CD4-positive, alpha-beta T cell treated with Interleukin-15 for 4 hours (primary cell): ENCODE data around the gene MRPL58.
"Not testable (repeated sequence)": the region's sequence is repeated elsewhere in the genome, so short reads cannot be mapped to it uniquely, and the experiment has no call there.

Source experiments
- DNase-seq: peaks from one replicate; pipeline ENCODE4 v3.0.0-alpha.2; 2020; ENCODE audit warnings: low spot score

MRPL58 gene

GRCh38 chr17:75012346-75013091 lies at the start of gene MRPL58:
Gene MRPL58 (plus strand): TSS chr17:75012670. CDS start chr17:75012687, 17 bp downstream.
- peak; percentile 83 for DNase-seq

- no peak for DNase-seq
Observed at GRCh38 chr17:74963656-74964055, 48.8 kb upstream of the MRPL58 start.

- DNase-seq = no peak
Observed at GRCh38 chr17:74964246-74964761, 48.2 kb upstream of the MRPL58 start.

- no peak for DNase-seq
Observed at GRCh38 chr17:74964988-74965622, 47.4 kb upstream of the MRPL58 start.

GRCh38 chr17:74968361-74968780 lies 44.1 kb upstream of the MRPL58 start:
- no peak for DNase-seq

GRCh38 chr17:74969501-74969900 lies 43.0 kb upstream of the MRPL58 start:
- not testable (repeated sequence) for DNase-seq

GRCh38 chr17:74970395-74970794 lies 42.1 kb upstream of the MRPL58 start:
- no peak for DNase-seq

GRCh38 chr17:74971069-74971841 lies 41.2 kb upstream of the MRPL58 start:
- no peak for DNase-seq

- DNase-seq = no peak
Observed at GRCh38 chr17:74971842-74972106, 40.7 kb upstream of the MRPL58 start.

- peak; percentile 73 for DNase-seq
Observed at GRCh38 chr17:74972107-74972972, 40.1 kb upstream of the MRPL58 start, which contains the start of gene HID1. Gene HID1 (minus strand): TSS chr17:74972759. CDS start chr17:74972656, 103 bp downstream.

- DNase-seq = no peak
Observed at GRCh38 chr17:74972973-74973328, 39.5 kb upstream of the MRPL58 start.

GRCh38 chr17:74975943-74976342 lies 36.5 kb upstream of the MRPL58 start:
- DNase-seq = no peak

- DNase-seq = no peak
Observed at GRCh38 chr17:74977802-74978201, 34.7 kb upstream of the MRPL58 start.

- DNase-seq = no peak
Observed at GRCh38 chr17:74978240-74978639, 34.2 kb upstream of the MRPL58 start.

- DNase-seq = no peak
Observed at GRCh38 chr17:74979408-74980146, 32.9 kb upstream of the MRPL58 start.

GRCh38 chr17:74981318-74981978 lies 31.0 kb upstream of the MRPL58 start:
- no peak for DNase-seq

- DNase-seq = peak; percentile 74
Observed at GRCh38 chr17:74981979-74982662, 30.3 kb upstream of the MRPL58 start.

- DNase-seq = not testable (repeated sequence)
Observed at GRCh38 chr17:74982663-74983313, 29.7 kb upstream of the MRPL58 start.

- DNase-seq = no peak
Observed at GRCh38 chr17:74986206-74986576, 26.3 kb upstream of the MRPL58 start.
